Mucosa of descending colon (tissue), 3 donors: ENCODE measurements around the gene ZNF423. TPM values are rescaled to one million over a fixed set of nuclear protein-coding genes. Genes with fewer than 3 reads are reported as not detected.

ENCODE experiments used
- ATAC-seq: fragments of 200-7000 bp; cut with Tn5 transposase; one replicate; pipeline ENCODE4 v1.9.1; 2020; ENCODE audit warnings: mild to moderate bottlenecking, moderate library complexity
- DNase-seq, 3 donors: peaks; one replicate each; pipeline ENCODE4 v3.0.0-alpha.2; 2020
- H3K36me3 ChIP-seq: fragments of 200-600 bp; one replicate; pipeline ENCODE4 v1.8.0; 2021; ENCODE audit warnings: low read depth, mild to moderate bottlenecking
- H3K4me1 ChIP-seq: fragments of 200-600 bp; one replicate; pipeline ENCODE4 v1.8.0; 2021; ENCODE audit warnings: low read depth, mild to moderate bottlenecking
- H3K4me3 ChIP-seq: fragments of 200-600 bp; one replicate; pipeline ENCODE4 v1.8.0; 2021; ENCODE audit warnings: mild to moderate bottlenecking
- H3K9me3 ChIP-seq: fragments of 200-600 bp; one replicate; pipeline ENCODE4 v1.8.0; 2021; ENCODE audit warnings: mild to moderate bottlenecking
- CTCF ChIP-seq: fragments of 200-600 bp; IDR thresholded peaks from one replicate; pipeline ENCODE4 v1.8.0; 2022; ENCODE audit warnings: antibody characterized with exemption, mild to moderate bottlenecking
- intact Hi-C, 2 donors: fragments of 100-400 bp; cut with DNase I in 1 of 2; cut with micrococcal nuclease in 1 of 2; formaldehyde crosslinking; loops; one replicate each; pipeline versions ENCODE4 v1.11.0 to v1.11.1; 2022; cut with DNase I, micrococcal nuclease
- total RNA-seq, 3 donors: library from RNA; stranded (reverse); fragmentation: NEBNext Ultra II Directional in 2 of 3; extraction: Animal tissue kit (Norgen Biotek cat#: 25700) in 2 of 3; gene quantifications; one replicate each; pipeline versions ENCODE4 v1.2.1 to v1.2.4, GENCODE V29; 2021 to 2023
- donor health status: DM: no; HTN: no; CAD: no; lungs with moderate emphysema.
- donor health status: DM: no; HTN: no; CAD: no.
- donor health status: DM: no; HTN: yes; CAD: no.

The ZNF423 gene
- total RNA-seq, 3 donors from 2014 or later = 6.7 to 11.6 (median 11.0) TPM

GRCh38 chr16:49465661-49466528 lies 390.0 kb downstream of the ZNF423 start:
- Histone ChIP-seq H3K4me1 (no peaks in the 10 kb centered on the region), H3K36me3 (no peaks in the 10 kb centered on the region), H3K4me3 (no peak overlapping the region), H3K9me3 (no peaks in the 10 kb centered on the region)
- TF ChIP-seq CTCF = no peak
- DNase-seq (no peak), ATAC-seq (no peak)
- intact Hi-C loops = no loop called here

- Histone ChIP-seq H3K4me3 (no peak overlapping the region), H3K9me3 (no peaks in the 10 kb centered on the region), H3K4me1 (no peaks in the 10 kb centered on the region), H3K36me3 (no peaks in the 10 kb centered on the region)
- DNase-seq (no peak), ATAC-seq (peak; percentile 21)
- intact Hi-C loops = no loop called here
- TF ChIP-seq CTCF = peak; percentile 8
Observed at GRCh38 chr16:49464877-49465504, 390.9 kb downstream of the ZNF423 start.

GRCh38 chr16:49464093-49464492 lies 391.8 kb downstream of the ZNF423 start:
- H3K4me1 ChIP-seq = no peaks in the 10 kb centered on the region
- intact Hi-C loops = no loop called here
- ATAC-seq = no peak
- DNase-seq = no peak
- H3K36me3 ChIP-seq = no peaks in the 10 kb centered on the region
- no peaks in the 10 kb centered on the region for H3K9me3 ChIP-seq
- no peak overlapping the region for H3K4me3 ChIP-seq
- no peak for TF ChIP-seq CTCF

- DNase-seq (peak in 2 of 3 donors; percentile 42 to 58), ATAC-seq (peak; percentile 69)
- Histone ChIP-seq H3K4me3 (no peak overlapping the region), H3K9me3 (no peaks in the 10 kb centered on the region), H3K36me3 (no peaks in the 10 kb centered on the region), H3K4me1 (no peaks in the 10 kb centered on the region)
- TF ChIP-seq CTCF = no peak
- intact Hi-C loops = no loop called here
Observed at GRCh38 chr16:49463529-49463928, 392.4 kb downstream of the ZNF423 start.

GRCh38 chr16:49462989-49463371 lies 392.9 kb downstream of the ZNF423 start:
- no peaks in the 10 kb centered on the region for H3K9me3 ChIP-seq
- no peak overlapping the region for H3K4me3 ChIP-seq
- H3K36me3 ChIP-seq = no peaks in the 10 kb centered on the region
- DNase-seq = no peak
- H3K4me1 ChIP-seq = no peaks in the 10 kb centered on the region
- intact Hi-C loops = no loop called here
- TF ChIP-seq CTCF = no peak
- ATAC-seq = peak; percentile 24
